Keratinocyte (primary cell): ENCODE data around the gene SERP2.

ENCODE experiments used
- CTCF ChIP-seq, 3 experiments: IDR thresholded peaks in 1 of 3; conservative IDR thresholded peaks in 1 of 3; optimal IDR thresholded peaks in 1 of 3; 2 replicates in 2 of 3; 3 replicates in 1 of 3; pipeline versions ENCODE3 to v1.5.1; 2011; ENCODE audit warnings: low read length in 3 of 3, mild to moderate bottlenecking in 3 of 3, moderate library complexity in 2 of 3, control low read depth in 1 of 3, inconsistent platforms in 1 of 3; ENCODE audit not compliant: insufficient read depth in 2 of 3; ENCODE audit errors: extremely low read depth in 1 of 3
- EZH2 ChIP-seq: IDR thresholded peaks from one replicate; pipeline ENCODE4 v1.6.1; 2012; ENCODE audit warnings: inconsistent platforms, mild to moderate bottlenecking, low read length, moderate library complexity

DNA sequence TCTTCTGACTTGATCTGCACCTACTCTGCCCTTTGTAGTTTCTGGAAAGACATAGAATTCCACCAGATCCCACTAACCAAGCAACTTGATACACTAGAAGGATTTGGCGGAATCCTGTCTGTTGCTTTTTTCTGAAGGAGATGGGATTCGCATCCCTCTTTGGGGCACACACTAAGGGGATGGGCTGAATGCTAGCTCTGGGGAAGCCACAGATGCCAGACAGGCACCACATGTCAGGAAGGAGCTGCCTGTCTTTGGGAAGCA lies 52.1 kb downstream of the SERP2 start:
- no peak for TF ChIP-seq EZH2
- TF ChIP-seq CTCF (optimal IDR thresholded peaks at IDR 0.05 in 1 of 3, IDR thresholded peaks at IDR 0.05 in 1 of 3, conservative IDR thresholded peaks at IDR 0.05 in 1 of 3; ENCODE audit: extremely low read depth in 1 of 3, insufficient read depth in 2 of 3, low read length in 3 of 3), result no peak
